Measurements from ENCODE around the gene DNAH3.
"Not testable (repeated sequence)": the region's sequence is repeated elsewhere in the genome, so short reads cannot be mapped to it uniquely, and the experiment has no call there.

The DNAH3 gene

GRCh38 chr16:21116148-21116693 lies 34.4 kb downstream of the DNAH3 start:
- no peak for DNase-seq

- not testable (repeated sequence) for DNase-seq
Observed at GRCh38 chr16:21115551-21115950, 35.1 kb downstream of the DNAH3 start.

GRCh38 chr16:21103941-21104860 lies 46.4 kb downstream of the DNAH3 start:
- no peak for DNase-seq

GRCh38 chr16:21101631-21102420 lies 48.8 kb downstream of the DNAH3 start:
- DNase-seq = peak; percentile 16

- no peak for DNase-seq
Observed at GRCh38 chr16:21100447-21100846, 50.2 kb downstream of the DNAH3 start.

GRCh38 chr16:21097151-21097550 lies 53.5 kb downstream of the DNAH3 start:
- no peak for DNase-seq

- DNase-seq = not testable (repeated sequence)
Observed at GRCh38 chr16:21094719-21095118, 55.9 kb downstream of the DNAH3 start.

GRCh38 chr16:21092951-21093350 lies 57.7 kb downstream of the DNAH3 start:
- no peak for DNase-seq

- no peak for DNase-seq
Observed at GRCh38 chr16:21088646-21089538, 61.8 kb downstream of the DNAH3 start.

- DNase-seq = no peak
Observed at GRCh38 chr16:21088143-21088542, 62.5 kb downstream of the DNAH3 start.

- no peak for DNase-seq
Observed at GRCh38 chr16:21084631-21085225, 65.9 kb downstream of the DNAH3 start.

GRCh38 chr16:21083729-21084268 lies 66.8 kb downstream of the DNAH3 start:
- peak; percentile 52 for DNase-seq

- no peak for DNase-seq
Observed at GRCh38 chr16:21081329-21081728, 69.3 kb downstream of the DNAH3 start.

- DNase-seq = no peak
Observed at GRCh38 chr16:21078563-21078962, 72.1 kb downstream of the DNAH3 start.

- DNase-seq = no peak
Observed at GRCh38 chr16:21076186-21076883, 74.3 kb downstream of the DNAH3 start.

GRCh38 chr16:21075252-21075651 lies 75.4 kb downstream of the DNAH3 start:
- no peak for DNase-seq

GRCh38 chr16:21072976-21073375 lies 77.7 kb downstream of the DNAH3 start:
- no peak for DNase-seq

GRCh38 chr16:21071741-21072140 lies 78.9 kb downstream of the DNAH3 start:
- DNase-seq = no peak

GRCh38 chr16:21070564-21070963 lies 80.1 kb downstream of the DNAH3 start:
- DNase-seq = no peak

- no peak for DNase-seq
Observed at GRCh38 chr16:21069986-21070385, 80.7 kb downstream of the DNAH3 start.

GRCh38 chr16:21064203-21064602 lies 86.4 kb downstream of the DNAH3 start:
- no peak for DNase-seq
